Colon (tissue), 2 donors: ENCODE results near the gene IQCK.

ENCODE experiments used
- FAIRE-seq: peaks from 2 replicates; lab custom pipeline; 2012; peaks lifted over from hg19 to GRCh38; lab: Jason Lieb, UNC
- donor health status: control.
- donor health status: control.

The IQCK gene

GRCh38 chr16:19860166-19861041 is 142.3 kb downstream of the IQCK start:
- FAIRE-seq, result no peak

GRCh38 chr16:19861133-19861532 is 143.1 kb downstream of the IQCK start:
- FAIRE-seq, result no peak

- FAIRE-seq, result no peak
Observed at GRCh38 chr16:19861811-19862327, 143.8 kb downstream of the IQCK start.

GRCh38 chr16:19863990-19864389 is 145.9 kb downstream of the IQCK start:
- FAIRE-seq, result no peak

- FAIRE-seq, result no peak
Observed at GRCh38 chr16:19864566-19864965, 146.5 kb downstream of the IQCK start.

- no peak for FAIRE-seq
Observed at GRCh38 chr16:19868421-19868820, 150.3 kb downstream of the IQCK start.

- FAIRE-seq, result no peak
Observed at GRCh38 chr16:19871721-19872120, 153.7 kb downstream of the IQCK start.

GRCh38 chr16:19872179-19872863 is 154.2 kb downstream of the IQCK start:
- FAIRE-seq, result no peak

- FAIRE-seq, result no peak
Observed at GRCh38 chr16:19872935-19873334, 154.9 kb downstream of the IQCK start.

GRCh38 chr16:19874026-19874425 is 156.0 kb downstream of the IQCK start:
- FAIRE-seq, result no peak

GRCh38 chr16:19874851-19875546 is 156.9 kb downstream of the IQCK start:
- FAIRE-seq, result no peak

GRCh38 chr16:19875900-19876299 is 157.8 kb downstream of the IQCK start:
- no peak for FAIRE-seq

GRCh38 chr16:19876501-19877059 is 158.5 kb downstream of the IQCK start:
- no peak for FAIRE-seq

- no peak for FAIRE-seq
Observed at GRCh38 chr16:19878757-19879156, 160.7 kb downstream of the IQCK start.

GRCh38 chr16:19879241-19879792 is 161.2 kb downstream of the IQCK start:
- no peak for FAIRE-seq

- FAIRE-seq, result no peak
Observed at GRCh38 chr16:19881028-19881427, 163.0 kb downstream of the IQCK start.

- FAIRE-seq, result no peak
Observed at GRCh38 chr16:19881783-19882182, 163.7 kb downstream of the IQCK start.

- no peak for FAIRE-seq
Observed at GRCh38 chr16:19882186-19882585, 164.1 kb downstream of the IQCK start.

- FAIRE-seq, result no peak
Observed at GRCh38 chr16:19882646-19883045, 164.6 kb downstream of the IQCK start.

GRCh38 chr16:19883296-19883965 is 165.4 kb downstream of the IQCK start:
- FAIRE-seq, result no peak

- FAIRE-seq, result no peak
Observed at GRCh38 chr16:19883966-19884485, 166.0 kb downstream of the IQCK start.
